Endothelial cell of umbilical vein (primary cell): ENCODE data around the gene PLXND1.
A peak's percentile ranks its signal among the peaks of the same experiment; 100 is the strongest.

ENCODE experiments used
- CTCF ChIP-seq, 2 donors: IDR thresholded peaks; 1 replicate in 1 of 2; 2 replicates in 1 of 2; pipeline ENCODE4 v1.5.1; 2011; ENCODE audit warnings: low read length in 2 of 2, mild to moderate bottlenecking in 2 of 2, moderate library complexity in 2 of 2, control low read depth in 1 of 2, inconsistent platforms in 1 of 2, low read depth in 1 of 2; ENCODE audit not compliant: insufficient read depth in 1 of 2; ENCODE audit errors: extremely low read depth in 1 of 2
- EZH2 ChIP-seq: IDR thresholded peaks from 2 replicates; pipeline ENCODE4 v1.6.1; 2012; ENCODE audit warnings: borderline replicate concordance, low read depth, mild to moderate bottlenecking, moderate library complexity, low read length, inconsistent platforms; ENCODE audit not compliant: severe bottlenecking
- GATA2 ChIP-seq: IDR thresholded peaks from 2 replicates; pipeline ENCODE4 v1.7.0; 2011; ENCODE audit warnings: low read depth, mild to moderate bottlenecking, moderate library complexity, mixed read lengths, low read length; ENCODE audit not compliant: insufficient read length, insufficient read depth
- MAX ChIP-seq: IDR thresholded peaks from 2 replicates; pipeline ENCODE4 v1.6.1; 2011; ENCODE audit not compliant: insufficient read depth, insufficient read length
- POLR2A ChIP-seq: IDR thresholded peaks from 2 replicates; pipeline ENCODE4 v1.6.1; 2012; ENCODE audit warnings: low read depth, mild to moderate bottlenecking, control low read depth, low read length
- POLR2AphosphoS5 ChIP-seq: IDR thresholded peaks from 2 replicates; pipeline ENCODE4 v1.6.1; 2012; ENCODE audit warnings: low read depth, mild to moderate bottlenecking, control low read depth, low read length, moderate library complexity; ENCODE audit not compliant: insufficient read depth

- peak; percentile 41 for TF ChIP-seq POLR2A
- no peak for TF ChIP-seq CTCF (IDR thresholded peaks at IDR 0.05; ENCODE audit: extremely low read depth in 1 of 2, insufficient read depth in 1 of 2, low read depth in 1 of 2, low read length in 2 of 2)
- no peak for TF ChIP-seq POLR2AphosphoS5
- TF ChIP-seq MAX: no peak
- no peak for TF ChIP-seq EZH2
- TF ChIP-seq GATA2: no peak
Measured at GRCh38 chr3:129563332-129563731, 43.1 kb downstream of the PLXND1 start.
